Measurements from ENCODE around the gene SAMD3.

The SAMD3 gene

DNA sequence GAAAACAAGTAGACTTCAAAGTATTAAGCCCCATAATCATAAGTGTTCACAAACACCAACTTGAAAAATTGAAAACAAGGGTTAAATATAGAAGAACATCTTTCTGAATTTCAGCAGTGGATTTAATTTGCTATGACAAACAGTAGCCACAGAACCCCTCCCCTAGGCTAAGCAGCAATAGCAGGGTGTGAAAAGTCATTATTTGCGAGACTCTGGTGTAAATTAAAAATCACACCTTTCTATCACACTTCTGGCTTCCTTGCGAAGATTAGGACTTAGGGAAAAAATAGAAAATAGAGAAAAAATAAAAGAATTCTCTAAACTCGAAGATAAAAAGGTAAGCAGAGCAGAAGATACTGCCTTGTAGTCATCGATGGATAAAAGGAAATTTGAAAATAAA lies 6.1 kb downstream of the SAMD3 start:
- TF ChIP-seq GATA2 (IDR thresholded peaks at IDR 0.05; ENCODE audit: low read depth, low read length), result no peak
- TF ChIP-seq GATA3 (IDR thresholded peaks at IDR 0.05; ENCODE audit: low read depth, low read length), result no peak

DNA sequence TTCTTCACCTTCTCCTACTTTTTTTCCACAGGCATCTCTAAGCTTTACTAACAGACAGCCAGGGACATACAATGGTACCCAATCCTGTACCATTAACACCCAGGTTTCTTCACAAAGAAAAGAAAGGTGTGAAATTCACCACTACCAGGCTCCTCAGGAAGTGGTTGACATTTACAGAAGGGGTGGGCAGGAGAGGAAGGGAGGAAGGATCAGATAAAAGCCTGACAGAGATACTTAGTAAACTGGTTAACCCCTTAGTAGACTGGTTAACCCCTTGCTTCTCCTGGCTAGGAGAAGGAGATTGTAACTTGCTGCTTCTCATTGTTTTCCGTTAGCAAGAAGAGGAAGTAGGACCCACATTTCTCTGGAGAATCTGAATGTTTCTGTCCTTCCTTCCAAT lies 7.2 kb downstream of the SAMD3 start:
- TF ChIP-seq GATA2 (IDR thresholded peaks at IDR 0.05; ENCODE audit: low read depth, low read length) (no peak), GATA3 (IDR thresholded peaks at IDR 0.05; ENCODE audit: low read depth, low read length) (no peak)

GRCh38 chr6:130212215-130212874 lies 10.4 kb downstream of the SAMD3 start:
- no peak for TF ChIP-seq GATA3 (IDR thresholded peaks at IDR 0.05; ENCODE audit: low read depth, low read length)
- TF ChIP-seq GATA2 (IDR thresholded peaks at IDR 0.05; ENCODE audit: low read depth, low read length), result no peak

- TF ChIP-seq GATA2 (IDR thresholded peaks at IDR 0.05; ENCODE audit: low read depth, low read length), result no peak
- TF ChIP-seq GATA3 (IDR thresholded peaks at IDR 0.05; ENCODE audit: low read depth, low read length), result no peak
These were observed 11.1 kb downstream of the SAMD3 start for GRCh38 chr6:130211691-130212090.

GRCh38 chr6:130207979-130208649 lies 14.6 kb downstream of the SAMD3 start:
- TF ChIP-seq GATA2 (IDR thresholded peaks at IDR 0.05; ENCODE audit: low read depth, low read length), result no peak
- no peak for TF ChIP-seq GATA3 (IDR thresholded peaks at IDR 0.05; ENCODE audit: low read depth, low read length)

DNA sequence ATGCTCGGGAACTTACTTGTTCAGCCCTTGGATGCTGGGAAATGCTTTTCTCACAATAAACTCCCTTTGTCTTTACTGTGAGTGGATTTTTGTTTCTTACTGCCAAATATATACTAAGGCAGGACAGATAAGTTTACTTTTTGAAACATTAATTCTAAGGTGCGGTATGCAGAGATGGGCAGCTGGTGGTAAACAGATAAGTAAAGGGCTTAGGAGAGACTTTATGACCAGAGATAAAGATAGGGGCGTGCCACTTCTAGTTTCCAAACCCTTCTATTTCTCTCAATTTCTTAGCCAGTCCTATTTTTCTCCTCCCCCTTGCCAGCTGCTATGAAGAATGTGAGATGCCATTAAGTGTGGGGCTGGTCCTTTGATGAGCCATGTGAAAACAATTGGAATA lies 16.3 kb downstream of the SAMD3 start:
- TF ChIP-seq GATA3 (IDR thresholded peaks at IDR 0.05; ENCODE audit: low read depth, low read length) (no peak), GATA2 (IDR thresholded peaks at IDR 0.05; ENCODE audit: low read depth, low read length) (no peak)

GRCh38 chr6:130204322-130204721 lies 18.4 kb downstream of the SAMD3 start:
- no peak for TF ChIP-seq GATA2 (IDR thresholded peaks at IDR 0.05; ENCODE audit: low read depth, low read length)
- no peak for TF ChIP-seq GATA3 (IDR thresholded peaks at IDR 0.05; ENCODE audit: low read depth, low read length)

DNA sequence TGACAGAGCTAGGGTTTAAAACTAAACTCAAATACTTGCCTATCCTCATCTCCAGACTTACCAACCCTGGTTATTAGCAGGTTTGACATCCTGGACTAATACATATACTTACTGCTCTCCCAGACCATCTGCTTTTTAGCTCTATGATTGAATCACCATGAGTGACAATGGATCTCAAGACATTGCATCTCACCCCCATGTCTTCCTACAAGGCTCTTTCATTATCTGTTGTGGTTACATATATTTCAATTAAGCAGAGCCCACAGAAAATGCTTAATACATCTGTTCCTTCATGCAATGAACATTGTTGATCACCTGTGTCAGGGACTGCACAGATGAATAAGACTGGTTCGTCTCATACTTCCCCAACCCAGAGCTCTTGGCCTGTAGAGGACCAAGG lies 19.4 kb downstream of the SAMD3 start:
- TF ChIP-seq GATA3 (IDR thresholded peaks at IDR 0.05; ENCODE audit: low read depth, low read length) (no peak), GATA2 (IDR thresholded peaks at IDR 0.05; ENCODE audit: low read depth, low read length) (no peak)

DNA sequence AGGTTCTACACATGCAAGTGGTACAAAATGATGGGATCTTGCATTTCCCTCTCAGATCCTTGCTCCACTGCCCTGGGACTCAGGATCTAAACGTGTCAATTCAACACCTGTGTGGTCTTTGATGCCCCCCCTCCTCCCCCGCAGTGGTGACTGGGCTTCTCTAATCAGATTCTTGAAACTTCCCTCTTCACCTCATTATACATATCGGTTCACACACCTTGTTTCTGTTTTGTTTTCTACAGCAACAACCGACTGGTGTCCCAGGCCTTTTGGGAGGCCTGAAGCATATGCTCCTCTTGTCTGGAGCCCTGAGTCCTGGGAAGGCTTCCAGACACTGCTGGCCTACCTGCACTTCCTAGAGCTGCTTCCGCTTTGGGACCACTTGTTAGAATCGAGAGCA lies 20.0 kb downstream of the SAMD3 start:
- no peak for TF ChIP-seq GATA3 (IDR thresholded peaks at IDR 0.05; ENCODE audit: low read depth, low read length)
- no peak for TF ChIP-seq GATA2 (IDR thresholded peaks at IDR 0.05; ENCODE audit: low read depth, low read length)

DNA sequence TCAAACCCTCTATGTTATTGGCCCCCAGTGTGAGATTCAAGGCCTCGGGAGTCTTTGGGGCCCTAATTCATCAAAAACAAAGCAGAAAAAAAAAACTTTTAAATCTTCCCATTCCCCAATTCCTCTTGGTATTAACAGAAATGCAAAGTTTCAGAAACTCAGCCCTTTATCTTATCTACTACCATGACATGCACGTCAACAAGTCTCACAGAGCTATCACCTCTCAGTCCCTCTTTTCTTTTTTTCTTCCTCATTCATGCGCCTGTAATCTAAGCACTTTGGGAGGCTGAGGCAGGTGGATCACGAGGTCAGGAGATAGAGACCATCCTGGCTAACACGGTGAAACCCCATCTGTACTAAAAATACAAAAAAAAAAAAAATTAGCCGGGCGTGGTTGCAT lies 22.7 kb downstream of the SAMD3 start:
- no peak for TF ChIP-seq GATA2 (IDR thresholded peaks at IDR 0.05; ENCODE audit: low read depth, low read length)
- no peak for TF ChIP-seq GATA3 (IDR thresholded peaks at IDR 0.05; ENCODE audit: low read depth, low read length)

- TF ChIP-seq GATA2 (IDR thresholded peaks at IDR 0.05; ENCODE audit: low read depth, low read length) (no peak), GATA3 (IDR thresholded peaks at IDR 0.05; ENCODE audit: low read depth, low read length) (no peak)
These were observed 24.2 kb downstream of the SAMD3 start for GRCh38 chr6:130198483-130199035.

DNA sequence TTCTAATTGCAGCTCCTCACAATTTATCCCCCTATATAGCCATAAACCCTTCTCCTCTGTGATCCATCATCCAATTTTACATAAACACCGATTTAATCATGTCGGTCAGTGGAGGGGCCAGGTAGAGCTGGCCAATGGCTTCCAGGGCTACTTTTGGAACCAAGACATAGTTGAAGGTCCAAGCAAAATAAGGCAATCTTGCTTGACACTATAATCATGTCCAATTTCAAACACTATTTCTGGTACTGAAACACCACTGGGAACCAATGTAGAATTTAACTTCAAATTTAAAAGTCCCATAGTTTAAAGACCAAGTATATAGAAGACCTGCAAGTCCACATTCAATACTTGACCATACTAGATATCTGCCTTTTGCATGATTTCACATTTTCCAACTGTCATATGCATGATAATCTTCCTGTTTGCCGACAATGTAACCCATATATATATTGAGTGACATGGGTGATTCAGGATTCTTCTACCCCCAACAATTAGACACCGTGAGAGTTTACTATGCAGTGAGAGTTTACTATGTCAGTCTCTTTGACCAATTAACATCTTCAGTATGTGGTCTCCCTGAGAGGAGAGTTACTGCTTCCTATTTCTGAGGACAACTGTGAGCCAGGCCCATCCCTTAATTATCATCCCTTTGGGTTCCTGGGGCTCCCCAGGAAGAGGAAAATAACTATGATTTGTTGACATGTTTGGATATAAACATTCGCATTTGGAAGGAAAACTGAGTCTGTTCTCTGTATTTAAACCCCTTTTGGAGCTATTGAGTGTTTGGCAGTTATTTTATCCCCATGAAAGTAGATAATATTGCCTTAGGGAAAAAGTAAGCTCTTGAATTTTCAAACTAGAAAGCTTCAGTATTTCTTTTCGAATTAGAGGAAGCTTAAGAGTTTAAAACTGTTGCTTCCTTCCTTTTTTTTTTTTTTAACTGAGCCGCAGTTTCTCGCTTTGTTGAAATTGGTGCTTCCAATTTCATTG lies 31.8 kb downstream of the SAMD3 start:
- no peak for TF ChIP-seq GATA3 (IDR thresholded peaks at IDR 0.05; ENCODE audit: low read depth, low read length)
- TF ChIP-seq GATA2 (IDR thresholded peaks at IDR 0.05; ENCODE audit: low read depth, low read length), result no peak

DNA sequence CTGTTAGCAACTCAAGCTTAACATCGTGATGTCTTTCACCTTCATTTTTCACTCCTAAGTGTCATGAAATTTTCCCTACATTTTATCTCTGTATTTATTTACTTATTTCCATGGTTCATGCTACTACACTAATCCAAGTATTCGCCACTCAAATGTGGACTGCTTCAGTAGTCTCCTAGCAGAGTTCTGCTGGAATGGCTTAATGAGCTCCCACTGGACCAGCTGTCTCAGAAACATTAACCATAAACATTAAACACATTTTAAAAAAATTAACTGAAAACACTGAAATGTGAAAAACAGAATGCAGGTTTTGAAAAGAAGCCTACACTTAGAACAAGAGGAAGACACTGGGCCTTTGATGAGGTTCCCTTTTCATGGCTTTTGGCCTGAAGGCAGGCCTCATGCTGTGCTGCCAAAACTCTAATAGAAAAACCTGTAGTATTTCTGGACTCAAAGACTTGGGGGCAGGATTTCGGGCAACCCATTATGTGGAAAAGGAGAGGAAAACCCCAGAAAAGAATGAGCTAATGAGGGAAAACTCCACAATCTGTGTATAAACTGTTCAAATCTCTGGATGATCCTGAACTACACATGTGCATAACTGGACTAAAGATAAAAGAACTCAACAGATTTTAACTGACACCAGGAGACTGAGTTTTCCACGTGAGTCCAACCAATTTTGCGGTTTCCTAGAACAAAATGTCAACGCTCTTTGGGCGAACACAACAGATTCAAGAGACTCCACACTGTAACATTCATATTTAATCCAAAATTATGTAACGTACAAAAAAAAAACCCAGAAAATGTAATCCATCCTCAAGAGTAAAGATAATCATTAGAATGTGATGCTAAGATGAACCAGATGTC lies 33.0 kb downstream of the SAMD3 start:
- no peak for TF ChIP-seq GATA3 (IDR thresholded peaks at IDR 0.05; ENCODE audit: low read depth, low read length)
- TF ChIP-seq GATA2 (IDR thresholded peaks at IDR 0.05; ENCODE audit: low read depth, low read length), result no peak
